ENCODE results near the gene TBC1D2B. TPM values are rescaled to one million over a fixed set of nuclear protein-coding genes. Genes with fewer than 3 reads are reported as not detected.

TBC1D2B gene
- total RNA-seq, 1 experiment from 2014 or later = 17.6 TPM

DNA sequence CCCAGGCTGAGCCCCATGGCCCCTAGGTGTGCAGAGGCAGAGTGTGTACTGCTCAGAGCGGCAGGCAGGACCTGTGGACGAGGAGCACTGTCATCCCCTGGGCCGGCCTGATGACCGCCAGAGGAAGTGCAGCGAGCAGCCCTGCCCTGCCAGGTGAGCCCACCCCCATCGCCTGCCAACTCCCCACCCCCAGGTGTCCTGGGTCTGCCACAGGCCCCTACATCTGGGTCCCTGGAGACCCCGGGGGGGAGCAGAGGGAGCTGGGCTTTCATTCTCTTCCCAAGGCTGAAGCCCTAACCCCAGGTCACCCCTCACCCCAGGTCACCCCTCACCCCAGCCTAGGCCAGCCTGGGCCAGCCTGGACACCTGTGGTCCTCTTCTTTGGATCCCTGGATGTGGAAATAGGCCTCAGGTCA is 93.1 kb downstream of the TBC1D2B start:
- Histone ChIP-seq H2AK5ac (ENCODE audit: insufficient read length, low read length) (no peak overlapping the region), H4K8ac (replicated peaks; ENCODE audit: insufficient read length, low read depth, low read length) (no peak overlapping the region), H2AFZ (ENCODE audit: low read length) (no peak overlapping the region), H2BK12ac (ENCODE audit: insufficient read length, low read depth, low read length) (no peak overlapping the region), H4K5ac (ENCODE audit: insufficient read length, low read depth, low read length) (no peak overlapping the region), H3T11ph (ENCODE audit: low read length) (no peak overlapping the region), H4K20me1 (ENCODE audit: control insufficient read depth, insufficient read depth, insufficient read length) (no peaks in the 10 kb centered on the region), H3K4ac (ENCODE audit: low read depth, low read length) (no peak overlapping the region), H2BK15ac (ENCODE audit: low read depth, low read length) (no peak overlapping the region), H3K18ac (ENCODE audit: insufficient read length, low read depth, low read length) (no peak overlapping the region), H2BK20ac (ENCODE audit: low read depth, low read length, poor library complexity, severe bottlenecking) (no peak overlapping the region), H3K23ac (ENCODE audit: insufficient read length, low read depth, low read length) (no peak overlapping the region), H3K14ac (ENCODE audit: insufficient read depth, low read length) (0 out of 2 replicates have a peak overlapping the region, but pooled peaks have one; percentile 34), H3K23me2 (ENCODE audit: insufficient read length, low read depth, low read length, poor library complexity, severe bottlenecking) (no peaks in the 10 kb centered on the region), H3K79me2 (ENCODE audit: insufficient read depth, low read length) (no peaks in the 10 kb centered on the region), H3K4me1 (ENCODE audit: insufficient read depth, low read length) (no peaks in the 10 kb centered on the region; the same call in 1 of the 2 replicates), H3K9me3 (ENCODE audit: control insufficient read depth, low read depth, low read length) (no peaks in the 10 kb centered on the region), H3K79me1 (ENCODE audit: insufficient read depth, low read depth, low read length, poor library complexity, severe bottlenecking) (no peaks in the 10 kb centered on the region), H3K27ac (ENCODE audit: insufficient read length, low read depth, low read length) (no peak overlapping the region), H3K56ac (ENCODE audit: insufficient read length, low read depth, low read length) (no peak overlapping the region), H3K9ac (ENCODE audit: extremely low read depth, insufficient read length, low read length) (no peak overlapping the region), H2BK120ac (ENCODE audit: low read depth, low read length, poor library complexity, severe bottlenecking) (no peak overlapping the region), H3K27me3 (ENCODE audit: insufficient read depth, low read length) (no peaks in the 10 kb centered on the region), H2BK5ac (ENCODE audit: insufficient read length, low read length) (no peak overlapping the region), H4K91ac (ENCODE audit: insufficient read length, low read depth, low read length) (no peak overlapping the region), H3K4me2 (ENCODE audit: insufficient read depth, insufficient read length, low read length) (no peak overlapping the region)
- Mint-ChIP-seq H3K9me3 (no peaks in the 10 kb centered on the region; a peak in 1 of 5 replicates), H3K27ac (no peak overlapping the region; a peak in 1 of 7 replicates), H3K4me3 (no peak overlapping the region), H3K36me3 (ENCODE audit: insufficient read depth in 1 of 3, low read depth in 3 of 3) (no peaks in the 10 kb centered on the region), H3K4me1 (peaks cover 8 to 19% of the 10 kb centered on the region in 2 experiments), H3K27me3 (ENCODE audit: low read depth) (peaks cover 2% of the 10 kb centered on the region)
- DNase-seq = no peak
- no CpG with 5 or more reads among the region's 7 CpGs for WGBS (ENCODE audit: extremely low coverage, insufficient read length, low lambda C conversion rate)
- TF ChIP-seq, protein P1, sequence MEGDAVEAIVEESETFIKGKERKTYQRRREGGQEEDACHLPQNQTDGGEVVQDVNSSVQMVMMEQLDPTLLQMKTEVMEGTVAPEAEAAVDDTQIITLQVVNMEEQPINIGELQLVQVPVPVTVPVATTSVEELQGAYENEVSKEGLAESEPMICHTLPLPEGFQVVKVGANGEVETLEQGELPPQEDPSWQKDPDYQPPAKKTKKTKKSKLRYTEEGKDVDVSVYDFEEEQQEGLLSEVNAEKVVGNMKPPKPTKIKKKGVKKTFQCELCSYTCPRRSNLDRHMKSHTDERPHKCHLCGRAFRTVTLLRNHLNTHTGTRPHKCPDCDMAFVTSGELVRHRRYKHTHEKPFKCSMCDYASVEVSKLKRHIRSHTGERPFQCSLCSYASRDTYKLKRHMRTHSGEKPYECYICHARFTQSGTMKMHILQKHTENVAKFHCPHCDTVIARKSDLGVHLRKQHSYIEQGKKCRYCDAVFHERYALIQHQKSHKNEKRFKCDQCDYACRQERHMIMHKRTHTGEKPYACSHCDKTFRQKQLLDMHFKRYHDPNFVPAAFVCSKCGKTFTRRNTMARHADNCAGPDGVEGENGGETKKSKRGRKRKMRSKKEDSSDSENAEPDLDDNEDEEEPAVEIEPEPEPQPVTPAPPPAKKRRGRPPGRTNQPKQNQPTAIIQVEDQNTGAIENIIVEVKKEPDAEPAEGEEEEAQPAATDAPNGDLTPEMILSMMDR (conservative IDR thresholded peaks at IDR 0.05) = no peak

Data from H9 (cell line).